Measurements from ENCODE around the gene CCN6.

Gene CCN6

DNA sequence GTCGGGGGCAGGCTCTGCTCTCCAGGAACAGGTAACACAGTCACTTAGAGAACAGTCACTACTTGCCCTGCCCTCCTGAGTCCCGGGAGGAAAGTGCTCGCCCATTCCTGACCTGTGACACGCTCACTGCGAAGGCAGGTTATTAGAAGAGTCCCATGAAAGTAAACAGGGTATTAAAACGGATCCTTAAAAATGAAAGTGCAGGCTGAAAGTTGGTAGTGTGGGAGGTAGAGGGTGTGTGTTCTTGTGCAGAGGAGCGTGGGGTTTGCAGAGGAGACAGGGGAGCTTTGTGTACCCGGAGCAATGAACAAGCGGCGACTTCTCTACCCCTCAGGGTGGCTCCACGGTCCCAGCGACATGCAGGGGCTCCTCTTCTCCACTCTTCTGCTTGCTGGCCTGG lies at the start of gene CCN6:
CCN6 (plus strand) TSS at position 104 of the 400 bp plus-strand sequence; CDS start at position 358, 254 bp downstream.
- DNase-seq, result no peak

DNA sequence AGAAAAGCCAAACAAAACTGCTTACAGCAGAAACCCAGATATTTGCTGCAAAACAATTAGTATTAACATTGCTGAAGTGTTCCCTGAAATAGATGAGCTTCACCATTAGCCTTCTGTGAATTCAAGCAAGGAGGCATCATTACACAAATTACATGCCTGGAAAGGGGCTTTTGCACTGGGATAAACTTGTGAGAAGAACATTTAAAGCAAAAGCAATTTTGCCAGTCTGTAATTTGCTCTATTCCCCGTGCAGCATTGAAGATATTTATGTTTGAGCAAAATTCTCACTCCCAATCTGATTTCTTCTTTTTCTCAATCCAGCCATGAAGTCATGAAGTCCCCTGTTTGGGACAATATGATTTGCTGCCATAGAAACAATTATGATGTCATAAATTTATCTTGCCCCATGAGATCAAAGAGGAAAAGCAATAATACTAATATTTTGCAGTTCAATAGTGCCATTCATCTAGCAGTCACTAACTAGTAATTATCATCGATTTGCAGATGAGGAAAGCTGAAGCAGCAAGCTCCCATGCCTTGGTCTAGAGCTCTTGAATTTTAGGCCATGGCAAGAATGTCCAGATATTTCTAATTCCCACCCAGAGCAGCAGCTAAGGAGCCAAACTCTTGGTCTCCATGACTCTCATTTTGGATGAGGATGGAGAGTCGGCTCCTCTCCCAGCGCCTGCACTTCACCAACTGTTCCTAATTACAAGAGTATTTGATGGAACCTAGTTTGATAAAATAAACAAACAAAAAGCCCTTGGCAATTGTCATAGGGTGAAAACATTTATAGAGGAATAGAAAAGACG lies 49.5 kb upstream of the CCN6 start:
- no peak for DNase-seq

DNA sequence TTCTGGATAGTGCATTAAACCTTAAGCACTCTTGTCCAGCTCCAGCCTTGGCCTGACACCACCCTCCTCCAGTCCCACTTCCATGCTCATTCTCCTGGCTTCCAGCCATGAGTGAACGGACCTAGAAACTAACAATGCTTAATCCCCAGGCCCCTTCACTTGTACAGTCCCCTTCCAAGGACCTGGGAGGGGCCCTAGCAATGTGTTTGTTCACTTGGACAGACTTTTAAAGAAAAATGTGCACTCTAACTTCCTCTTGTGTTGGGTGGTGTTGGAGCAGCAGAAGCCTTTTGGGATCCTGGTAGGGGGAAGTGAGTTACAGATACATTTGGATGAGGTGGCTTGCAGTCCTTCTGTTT lies 48.9 kb upstream of the CCN6 start:
- no peak for DNase-seq

DNA sequence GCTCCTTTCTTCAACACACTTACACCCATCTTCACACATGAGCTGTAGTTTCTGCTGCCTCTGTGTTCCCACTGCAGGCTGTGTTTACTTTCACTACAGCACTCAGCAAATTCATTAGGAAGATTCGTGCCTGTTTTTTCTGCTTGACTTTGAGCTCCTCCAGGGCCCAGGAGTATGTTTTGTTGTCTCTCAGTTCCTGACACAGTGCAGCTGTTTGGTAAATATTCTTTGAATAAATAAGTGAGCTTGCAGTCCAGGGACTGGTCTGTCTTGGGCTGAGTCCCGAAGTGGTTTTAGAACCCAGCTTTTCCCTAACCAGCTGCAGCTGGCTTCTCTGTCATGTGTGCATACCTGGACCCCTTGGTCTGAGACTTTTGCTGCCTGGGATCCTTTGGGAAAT lies 46.6 kb upstream of the CCN6 start:
- no peak for DNase-seq

DNA sequence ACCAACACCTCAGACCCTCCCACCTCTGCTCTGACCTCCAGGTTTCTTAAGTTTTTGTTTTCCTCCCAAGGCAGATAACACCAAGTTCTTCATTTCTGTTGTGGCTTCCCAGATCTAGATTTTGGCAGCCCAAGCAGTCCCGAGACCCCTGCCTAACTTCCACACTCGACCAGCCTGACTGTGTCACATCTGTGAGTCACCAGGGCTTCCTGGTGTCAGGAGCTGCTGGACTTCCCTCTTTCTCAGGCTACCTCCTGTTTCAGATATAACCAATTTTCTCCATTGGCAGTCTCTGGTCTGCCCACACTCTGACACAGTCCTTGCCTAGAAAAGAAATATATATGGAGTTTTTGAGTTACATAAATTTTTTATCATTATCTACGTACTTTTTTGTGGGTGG lies 46.1 kb upstream of the CCN6 start:
- peak in 2 of 51 donors; percentile 8 to 9 for DNase-seq

DNA sequence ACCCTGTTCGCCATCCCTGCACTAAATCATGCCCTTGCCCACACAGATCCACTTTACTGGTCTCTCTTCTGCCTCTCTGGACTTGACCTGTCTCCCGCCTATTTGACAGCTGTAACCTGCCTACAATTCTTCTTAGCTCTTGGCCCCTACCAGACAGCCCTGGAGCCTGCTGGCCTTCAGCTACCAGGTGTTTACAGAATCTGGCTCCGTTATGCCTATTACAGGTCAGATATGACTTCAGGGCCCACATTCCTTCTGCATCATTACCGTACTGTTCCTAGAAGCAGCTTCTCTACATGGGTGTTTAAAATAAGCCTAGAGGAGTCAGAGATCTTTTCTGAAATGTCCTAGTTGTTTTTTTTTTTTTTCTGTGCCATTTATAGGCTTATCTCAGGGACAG lies 45.4 kb upstream of the CCN6 start:
- no peak for DNase-seq

DNA sequence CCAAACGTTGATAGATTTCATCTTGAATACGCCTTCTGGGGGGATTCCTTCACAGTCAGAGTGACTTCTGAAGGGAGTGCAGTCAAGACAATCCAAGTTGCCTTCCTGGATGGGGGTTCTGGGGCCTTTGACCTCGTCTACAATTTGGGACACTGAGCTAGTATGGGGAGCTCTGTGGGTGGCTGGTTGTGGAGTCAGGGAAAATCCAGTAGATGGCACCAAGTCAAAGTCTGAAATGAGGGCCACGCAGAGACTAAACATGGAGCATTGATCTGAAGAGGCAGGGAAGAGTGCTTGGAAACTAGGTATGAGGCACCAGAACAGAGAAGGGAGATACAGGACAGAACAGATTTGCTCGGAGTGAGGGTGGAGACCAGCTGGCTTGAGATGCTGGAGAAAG lies 43.6 kb upstream of the CCN6 start:
- no peak for DNase-seq

DNA sequence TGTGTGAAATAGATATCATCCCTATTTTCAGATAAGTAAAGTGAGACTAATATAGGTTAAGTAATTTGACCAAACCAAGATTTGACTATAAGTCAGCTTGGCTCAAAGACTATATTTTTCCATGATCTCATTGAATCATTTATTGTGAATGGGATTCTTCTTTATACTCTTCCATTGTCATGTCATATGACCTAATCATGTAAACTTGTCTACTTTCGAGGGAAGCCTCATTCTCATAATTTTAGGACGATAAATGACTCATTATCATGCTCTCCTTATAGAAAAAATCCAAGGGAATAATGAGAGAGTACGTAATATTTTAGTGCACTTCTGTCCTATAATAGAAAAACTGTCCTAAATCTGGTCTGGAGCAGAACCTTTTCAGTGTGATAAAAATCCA lies 40.9 kb upstream of the CCN6 start:
- no peak for DNase-seq

DNA sequence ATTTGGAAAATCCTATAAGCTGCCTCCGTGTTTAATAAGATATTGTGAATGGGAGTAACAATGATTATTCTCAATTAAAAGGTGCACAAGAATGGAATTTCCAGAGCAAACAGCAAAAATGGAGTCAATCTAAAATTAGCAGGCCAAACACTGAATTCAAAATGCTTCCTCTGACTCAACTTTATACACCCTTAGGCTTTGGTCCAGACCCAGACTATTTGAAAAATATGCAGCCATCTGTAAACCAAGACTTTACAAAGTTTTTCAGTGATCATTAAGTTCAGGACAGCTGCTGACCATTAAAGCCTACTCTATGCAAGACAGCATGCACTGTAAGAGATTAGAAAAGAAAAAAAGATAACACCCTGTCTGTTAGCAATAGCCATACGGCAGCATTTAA lies 39.4 kb upstream of the CCN6 start:
- DNase-seq, result no peak

DNA sequence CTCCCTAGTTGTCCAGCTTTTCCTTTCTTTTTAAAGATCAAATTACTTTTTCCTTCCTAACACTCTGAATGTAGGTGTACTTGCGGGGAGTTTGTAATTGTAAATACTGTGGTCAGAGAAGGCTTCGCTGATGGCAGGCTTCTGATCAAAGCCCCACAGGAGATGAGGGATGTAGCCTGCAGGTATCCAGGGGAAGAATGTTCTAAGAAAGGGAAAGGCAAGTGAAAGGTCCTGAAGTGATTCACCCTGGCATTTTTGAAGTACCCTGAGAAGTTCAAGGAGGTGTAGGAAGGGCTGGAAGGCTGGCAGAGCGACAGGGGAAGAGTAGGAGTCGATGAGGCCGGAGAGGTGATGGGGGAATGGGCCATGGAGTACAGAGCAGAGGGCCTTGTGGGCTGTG lies 38.2 kb upstream of the CCN6 start:
- DNase-seq, result no peak

DNA sequence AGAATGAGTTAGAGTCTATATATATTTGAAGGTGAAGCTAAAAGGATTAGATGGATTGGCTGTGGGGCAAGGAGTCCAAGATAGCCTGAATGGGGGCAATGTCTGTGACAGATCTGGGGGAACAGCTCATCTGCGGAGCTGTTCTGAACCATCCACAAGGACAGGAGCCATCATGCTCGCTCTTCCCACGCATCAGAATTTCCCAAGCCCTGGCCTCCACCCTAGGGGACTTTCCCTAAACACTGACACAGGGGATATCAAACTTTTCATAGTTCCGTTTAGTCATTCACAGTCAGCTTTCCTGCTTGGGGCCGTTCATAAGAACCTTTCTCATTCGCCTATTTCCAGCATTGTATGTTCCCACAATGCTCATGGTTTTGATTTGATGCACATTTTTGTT lies 37.6 kb upstream of the CCN6 start:
- DNase-seq, result no peak

DNA sequence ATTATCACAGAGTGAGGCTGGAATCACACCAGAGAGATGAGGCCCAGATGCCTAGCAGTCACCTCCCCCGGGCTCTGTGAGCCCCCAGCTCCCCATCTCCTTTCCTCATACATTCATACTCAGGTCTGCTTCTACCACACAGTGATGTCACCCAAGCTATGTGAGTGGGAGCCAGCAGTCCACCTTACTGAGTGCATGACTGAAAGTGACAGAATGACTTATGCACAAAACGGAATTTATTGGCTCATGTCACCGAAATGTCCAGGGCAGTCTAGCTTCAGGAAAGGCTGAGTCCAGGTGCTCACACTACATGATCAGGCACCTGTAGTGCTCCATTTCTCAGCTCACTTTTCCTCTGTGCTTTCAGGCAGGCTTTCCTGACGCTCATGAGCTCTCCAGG lies 36.7 kb upstream of the CCN6 start:
- DNase-seq, result no peak

DNA sequence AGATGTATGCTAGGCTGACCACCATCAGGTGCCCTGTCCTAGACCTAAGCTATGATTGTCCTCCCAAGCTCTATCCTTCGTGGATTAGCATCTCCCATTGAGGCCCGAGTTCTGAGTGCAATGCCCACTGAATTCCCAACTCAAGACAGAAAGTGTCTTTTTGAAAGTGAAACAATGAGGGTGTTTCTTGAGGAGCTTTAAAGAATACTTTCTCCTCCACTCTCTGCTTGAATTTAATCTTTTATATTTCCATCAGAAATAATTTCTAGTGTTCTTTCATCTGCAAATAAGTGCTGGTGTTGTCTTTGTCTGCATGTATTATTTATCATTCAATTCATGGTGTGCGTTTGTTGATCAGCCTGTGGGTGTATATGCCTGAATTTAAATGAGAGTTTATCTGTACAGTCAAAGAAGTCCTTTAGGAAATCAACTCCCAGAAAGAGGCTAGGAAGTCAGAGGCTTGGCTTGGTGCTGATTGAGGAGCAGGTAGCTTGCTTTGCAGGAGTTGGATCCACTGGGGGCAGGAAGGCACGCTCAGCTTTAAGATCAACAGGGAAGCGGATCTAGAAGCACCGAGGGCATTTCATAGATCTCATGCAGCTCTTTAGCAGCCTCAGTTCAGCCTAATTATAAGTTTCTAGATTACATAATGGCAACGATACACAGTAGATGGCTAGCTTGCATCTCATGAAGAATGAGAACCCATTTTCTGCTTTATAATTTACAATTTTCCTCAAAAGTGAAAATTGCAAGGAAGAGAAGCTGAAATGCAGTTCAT lies 36.0 kb upstream of the CCN6 start:
- DNase-seq, result no peak

DNA sequence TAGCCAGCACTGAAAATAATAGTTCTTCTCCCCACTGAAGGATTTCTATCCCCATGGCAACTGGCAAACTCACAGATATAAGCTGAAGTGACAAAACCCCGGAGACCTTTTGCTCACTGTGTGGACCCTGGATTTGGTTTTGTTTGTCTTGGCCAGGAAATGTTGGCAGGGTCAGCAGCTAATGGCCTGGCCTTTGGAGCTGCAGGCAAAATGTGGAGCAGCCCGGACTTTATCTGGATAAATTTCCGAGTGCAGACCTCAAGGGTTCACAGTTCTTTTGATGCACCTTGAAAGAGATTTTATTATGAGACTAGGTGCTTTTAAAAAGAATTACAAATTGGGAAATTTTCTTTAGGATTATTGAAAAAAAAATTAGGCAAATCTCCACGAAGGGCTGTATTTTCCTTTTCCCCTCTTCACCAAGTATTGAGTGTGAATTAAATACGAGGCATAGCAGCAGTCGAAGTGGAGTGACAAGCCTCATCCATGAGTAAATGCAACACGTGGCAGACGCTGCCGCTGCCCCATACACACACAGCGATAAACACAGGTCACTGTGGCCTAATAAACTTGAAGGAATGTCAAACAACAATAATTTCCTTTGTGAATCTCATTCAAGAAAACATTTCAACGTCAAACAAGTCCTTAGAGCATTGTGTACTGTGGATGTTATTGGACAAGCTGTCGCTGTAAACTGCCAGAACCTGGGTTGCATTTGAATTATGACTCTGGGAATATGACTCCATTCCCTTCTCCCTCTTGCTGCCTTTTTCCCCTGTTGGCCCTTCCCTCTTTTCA lies 35.1 kb upstream of the CCN6 start:
- peak in 3 of 51 donors; percentile 7 to 30 (median 8) for DNase-seq

DNA sequence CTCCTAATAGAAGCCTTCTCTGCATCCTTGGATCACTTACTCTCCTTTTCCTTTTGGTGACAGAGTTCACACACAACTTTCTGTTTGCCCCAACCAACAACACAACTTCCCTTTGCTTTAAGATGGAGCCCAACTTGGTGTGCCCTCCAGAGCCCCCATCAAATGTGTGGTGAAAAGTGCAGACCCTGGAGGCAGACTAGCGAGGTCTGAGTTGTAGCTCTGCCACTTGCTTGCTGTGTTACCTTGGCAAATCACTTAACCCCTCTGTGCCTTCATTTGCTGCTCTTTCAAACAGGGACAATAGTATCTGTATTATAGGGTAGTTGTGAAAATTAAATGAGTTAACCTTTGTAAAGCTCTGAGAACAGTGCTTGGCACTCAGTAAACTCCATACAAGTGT lies 34.3 kb upstream of the CCN6 start:
- no peak for DNase-seq

DNA sequence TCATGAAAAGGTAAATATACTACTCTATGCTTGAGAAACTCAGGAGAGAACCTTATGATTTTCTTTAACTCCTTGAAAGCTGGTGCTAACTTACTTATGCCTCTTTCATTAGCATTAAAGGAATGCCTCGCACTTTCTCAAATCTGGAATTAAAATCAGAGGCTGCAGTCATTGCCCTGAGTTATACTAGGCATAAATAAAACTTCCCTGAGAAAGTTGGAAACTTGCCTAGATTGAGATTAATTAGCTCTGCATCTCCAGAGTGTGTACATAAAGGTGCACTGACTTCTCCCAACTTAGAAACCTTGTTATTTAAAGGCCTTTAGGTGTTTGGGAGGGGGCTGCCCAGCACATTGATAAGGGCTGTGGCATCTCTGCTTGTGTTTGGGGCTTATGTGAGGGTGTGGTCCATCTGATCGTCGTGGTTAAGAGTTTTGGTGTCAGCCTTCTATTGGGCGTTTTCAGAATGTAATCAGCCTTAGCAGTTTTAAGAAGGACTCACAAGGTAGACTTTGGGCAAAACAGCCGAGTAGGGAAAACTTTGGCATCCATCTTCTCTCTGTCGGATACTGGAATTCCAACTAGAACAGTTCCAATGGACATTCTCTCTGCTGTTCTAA lies 32.1 kb upstream of the CCN6 start:
- no peak for DNase-seq

DNA sequence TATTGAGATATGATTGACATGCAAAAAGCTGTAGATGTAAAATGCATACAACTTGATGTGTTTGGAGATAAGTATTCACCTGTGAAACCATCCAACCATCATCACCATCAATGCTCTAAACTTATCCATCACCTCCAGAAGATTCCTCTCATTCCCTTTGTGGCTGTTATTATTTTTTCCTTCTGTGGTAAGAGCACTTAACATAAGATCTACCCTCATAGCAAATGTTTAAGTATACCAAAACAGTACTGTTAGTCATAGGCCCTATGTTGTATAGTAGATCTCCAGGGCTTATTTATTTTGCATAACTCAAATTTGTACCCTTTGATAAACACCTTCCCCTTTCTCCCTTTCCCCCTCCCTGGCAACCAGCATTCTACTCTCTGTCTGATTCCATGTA lies 31.2 kb upstream of the CCN6 start:
- no peak for DNase-seq

DNA sequence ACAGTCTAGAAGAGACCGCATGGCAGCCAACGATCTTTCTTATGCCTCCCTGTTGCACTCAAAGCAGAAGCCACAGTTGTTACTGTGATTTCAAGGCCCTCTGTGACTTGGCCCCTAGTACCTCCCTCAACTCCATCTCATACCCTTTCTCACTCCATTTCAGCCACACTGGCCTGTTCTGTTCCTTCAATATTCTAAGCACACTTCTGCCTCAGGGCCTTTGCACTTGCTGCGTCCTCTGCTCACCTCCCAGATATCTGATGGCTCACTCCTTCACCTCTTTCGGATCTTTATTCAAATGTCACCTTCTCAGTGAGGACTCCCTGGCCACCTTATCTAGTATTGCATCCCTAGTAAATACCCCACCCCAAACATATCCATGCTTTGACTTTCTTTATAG lies 29.4 kb upstream of the CCN6 start:
- DNase-seq, result no peak

DNA sequence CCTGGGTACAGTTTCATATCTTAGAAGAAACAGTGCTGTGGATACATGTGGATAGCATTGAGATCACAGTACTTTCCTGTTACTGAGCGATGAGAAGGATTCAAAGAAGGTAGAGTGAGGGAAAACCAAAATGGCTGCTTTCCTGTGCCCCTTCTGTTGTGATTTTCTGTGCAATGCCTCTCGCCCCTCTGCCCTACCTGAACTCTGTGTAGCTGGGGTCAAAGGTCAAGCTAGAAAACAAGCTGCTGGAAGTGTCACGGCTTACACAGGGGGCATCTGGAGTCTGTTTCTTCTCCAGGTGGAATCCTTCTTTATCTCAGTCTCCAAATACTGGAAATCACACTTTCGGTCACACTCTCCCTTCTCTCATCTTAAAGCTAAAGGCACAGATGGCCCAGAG lies 27.0 kb upstream of the CCN6 start:
- DNase-seq, result no peak

DNA sequence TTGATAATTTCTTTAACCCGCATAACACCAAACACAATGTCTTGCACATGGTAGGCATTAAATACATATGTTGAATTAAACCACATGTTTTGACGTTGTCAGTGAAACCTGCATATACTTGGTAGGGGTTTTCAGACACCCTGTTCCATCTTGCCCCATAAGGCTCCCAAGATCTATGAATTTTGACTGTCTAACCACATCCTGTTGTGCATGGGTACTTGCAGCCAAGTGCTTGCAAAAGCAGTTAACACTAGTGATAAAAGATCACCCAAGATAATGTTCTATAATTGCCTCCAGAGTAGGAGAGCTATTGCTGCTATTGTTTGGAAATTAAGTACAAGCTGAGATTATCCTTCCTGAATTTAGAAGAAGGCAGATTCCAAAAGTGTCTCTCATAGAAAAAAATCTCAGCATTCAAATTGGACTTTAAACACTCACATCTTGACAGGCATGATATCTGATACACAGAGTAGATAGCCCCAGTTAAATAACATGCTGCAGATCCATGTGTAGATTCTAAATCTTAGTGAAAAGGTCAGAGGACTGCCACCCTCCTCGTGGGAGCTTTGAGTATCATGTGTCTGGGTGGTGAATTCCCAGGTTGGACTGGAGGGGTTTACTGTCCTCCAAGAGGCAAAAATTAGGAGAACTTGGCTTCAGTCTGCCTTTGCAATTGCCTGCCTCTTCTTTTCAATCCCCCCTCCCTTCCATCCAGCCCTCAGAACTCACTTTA lies 25.8 kb upstream of the CCN6 start:
- no peak for DNase-seq
